PFSK-1 (cell line): ENCODE data around the gene TBKBP1.

Source experiments
- FOXP2 ChIP-seq: optimal IDR thresholded peaks from 2 replicates; pipeline ENCODE3; 2011; ENCODE audit warnings: borderline replicate concordance, control low read depth, inconsistent platforms; ENCODE audit not compliant: insufficient read depth; ENCODE audit errors: extremely low read length, extremely low read depth
- POLR2AphosphoS5 ChIP-seq: IDR thresholded peaks from 2 replicates; pipeline ENCODE4 v1.6.1; 2012; ENCODE audit warnings: low read depth, mild to moderate bottlenecking, control low read depth, low read length, moderate library complexity
- SIN3A ChIP-seq: IDR thresholded peaks from 2 replicates; pipeline ENCODE4 v1.6.1; 2012; ENCODE audit warnings: mild to moderate bottlenecking, low read length, moderate library complexity, borderline replicate concordance; ENCODE audit not compliant: insufficient read depth
- TAF1 ChIP-seq: IDR thresholded peaks from 2 replicates; pipeline ENCODE4 v1.6.1; 2012; ENCODE audit warnings: low read length, control low read depth, borderline replicate concordance; ENCODE audit not compliant: insufficient read depth
- TF ChIP-seq, protein P1 (sequence below), 2 experiments: IDR thresholded peaks; 2 replicates each; pipeline versions ENCODE4 v1.6.1 to v1.8.0; 2011 to 2012; ENCODE audit warnings: low read depth in 2 of 2, low read length in 2 of 2, control low read depth in 1 of 2, inconsistent platforms in 1 of 2, mild to moderate bottlenecking in 1 of 2, moderate library complexity in 1 of 2; ENCODE audit not compliant: insufficient read depth in 1 of 2

The TBKBP1 gene

DNA sequence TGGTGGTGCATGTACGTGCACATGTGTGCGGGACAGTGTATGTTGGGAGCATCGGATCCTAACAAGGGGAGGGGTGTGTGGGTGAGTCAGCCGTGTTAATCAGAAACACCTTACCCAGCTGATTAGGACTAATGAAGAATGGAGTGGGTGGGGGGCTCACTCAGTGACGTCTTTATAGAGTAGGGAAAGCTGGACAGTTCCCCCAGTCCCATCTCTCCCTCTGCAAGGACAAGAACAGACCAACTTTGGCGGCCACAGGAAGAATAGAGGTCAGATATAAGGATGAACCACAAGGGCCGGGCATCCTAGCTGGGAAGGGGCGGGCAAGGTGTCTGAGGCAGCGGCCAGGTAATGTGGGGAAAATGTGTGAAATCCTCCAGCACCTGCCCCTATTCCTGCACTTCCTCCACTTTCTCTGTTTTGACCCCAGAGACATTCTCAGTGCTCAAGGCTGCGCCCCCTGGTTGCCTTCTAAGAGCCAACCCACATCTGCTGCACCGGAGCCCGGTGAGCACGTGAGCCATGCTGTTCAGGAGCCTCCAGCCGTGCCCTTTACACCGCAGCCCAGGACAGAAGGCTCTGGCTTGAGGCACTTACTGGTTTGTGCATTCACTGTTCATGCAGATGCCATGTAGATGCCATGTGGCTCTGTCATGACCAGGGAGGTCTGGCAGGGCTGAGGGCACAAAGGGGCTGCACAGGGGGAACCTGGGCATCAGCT lies 20.2 kb downstream of the TBKBP1 start:
- TF ChIP-seq SIN3A (no peak), POLR2AphosphoS5 (no peak), FOXP2 (no peak), TAF1 (no peak)
- TF ChIP-seq, protein P1, sequence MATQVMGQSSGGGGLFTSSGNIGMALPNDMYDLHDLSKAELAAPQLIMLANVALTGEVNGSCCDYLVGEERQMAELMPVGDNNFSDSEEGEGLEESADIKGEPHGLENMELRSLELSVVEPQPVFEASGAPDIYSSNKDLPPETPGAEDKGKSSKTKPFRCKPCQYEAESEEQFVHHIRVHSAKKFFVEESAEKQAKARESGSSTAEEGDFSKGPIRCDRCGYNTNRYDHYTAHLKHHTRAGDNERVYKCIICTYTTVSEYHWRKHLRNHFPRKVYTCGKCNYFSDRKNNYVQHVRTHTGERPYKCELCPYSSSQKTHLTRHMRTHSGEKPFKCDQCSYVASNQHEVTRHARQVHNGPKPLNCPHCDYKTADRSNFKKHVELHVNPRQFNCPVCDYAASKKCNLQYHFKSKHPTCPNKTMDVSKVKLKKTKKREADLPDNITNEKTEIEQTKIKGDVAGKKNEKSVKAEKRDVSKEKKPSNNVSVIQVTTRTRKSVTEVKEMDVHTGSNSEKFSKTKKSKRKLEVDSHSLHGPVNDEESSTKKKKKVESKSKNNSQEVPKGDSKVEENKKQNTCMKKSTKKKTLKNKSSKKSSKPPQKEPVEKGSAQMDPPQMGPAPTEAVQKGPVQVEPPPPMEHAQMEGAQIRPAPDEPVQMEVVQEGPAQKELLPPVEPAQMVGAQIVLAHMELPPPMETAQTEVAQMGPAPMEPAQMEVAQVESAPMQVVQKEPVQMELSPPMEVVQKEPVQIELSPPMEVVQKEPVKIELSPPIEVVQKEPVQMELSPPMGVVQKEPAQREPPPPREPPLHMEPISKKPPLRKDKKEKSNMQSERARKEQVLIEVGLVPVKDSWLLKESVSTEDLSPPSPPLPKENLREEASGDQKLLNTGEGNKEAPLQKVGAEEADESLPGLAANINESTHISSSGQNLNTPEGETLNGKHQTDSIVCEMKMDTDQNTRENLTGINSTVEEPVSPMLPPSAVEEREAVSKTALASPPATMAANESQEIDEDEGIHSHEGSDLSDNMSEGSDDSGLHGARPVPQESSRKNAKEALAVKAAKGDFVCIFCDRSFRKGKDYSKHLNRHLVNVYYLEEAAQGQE (IDR thresholded peaks at IDR 0.05; ENCODE audit: insufficient read depth in 1 of 2, low read depth in 2 of 2, low read length in 2 of 2), result peak; percentile 9 to 78; a peak in 2 of 4 replicates

- no peak for TF ChIP-seq SIN3A
- no peak for TF ChIP-seq TAF1
- no peak for TF ChIP-seq FOXP2
- no peak for TF ChIP-seq POLR2AphosphoS5
- TF ChIP-seq, protein P1 (IDR thresholded peaks at IDR 0.05; ENCODE audit: insufficient read depth in 1 of 2, low read depth in 2 of 2, low read length in 2 of 2), result no peak
Observed at GRCh38 chr17:47714773-47715396, 20.9 kb downstream of the TBKBP1 start.

DNA sequence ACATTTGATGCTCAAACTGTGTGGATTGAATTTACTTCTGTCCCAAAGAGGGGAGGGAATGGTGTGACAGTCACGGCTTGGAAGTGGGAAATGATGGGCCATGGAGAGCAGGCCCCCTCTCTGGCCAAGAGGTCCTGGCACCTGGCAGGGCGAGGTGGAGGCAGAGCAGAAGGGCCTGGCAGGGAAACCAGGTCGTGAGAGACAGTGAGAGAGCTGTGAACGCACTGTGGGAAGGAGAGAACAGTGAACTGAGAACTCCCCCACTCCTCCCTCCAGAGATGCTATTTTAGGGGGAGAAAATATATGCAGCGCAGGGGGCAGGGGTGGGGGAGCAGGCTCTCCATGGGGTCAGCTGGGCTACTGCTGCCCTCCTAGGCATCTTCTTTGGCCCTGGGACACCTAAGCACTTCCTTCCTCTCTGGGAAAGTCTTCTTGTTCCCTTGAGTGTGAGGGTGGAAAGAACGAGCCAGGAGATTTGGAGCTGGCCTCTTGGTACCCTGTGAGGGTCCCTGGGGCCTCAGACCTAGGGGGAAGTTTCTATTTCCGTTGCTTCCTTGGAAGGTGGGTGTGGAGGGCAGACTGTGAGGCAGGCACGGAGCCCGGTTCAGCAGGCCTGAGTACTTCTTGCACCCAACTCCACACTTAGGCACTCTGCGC lies 21.8 kb downstream of the TBKBP1 start:
- TF ChIP-seq TAF1 (no peak), FOXP2 (no peak), SIN3A (no peak), POLR2AphosphoS5 (no peak)
- TF ChIP-seq, protein P1 (IDR thresholded peaks at IDR 0.05; ENCODE audit: insufficient read depth in 1 of 2, low read depth in 2 of 2, low read length in 2 of 2), result no peak

GRCh38 chr17:47716375-47716774 lies 22.4 kb downstream of the TBKBP1 start:
- TF ChIP-seq, protein P1 (IDR thresholded peaks at IDR 0.05; ENCODE audit: insufficient read depth in 1 of 2, low read depth in 2 of 2, low read length in 2 of 2), result no peak
- TF ChIP-seq TAF1 (no peak), POLR2AphosphoS5 (no peak), FOXP2 (no peak), SIN3A (no peak)
